Activated T-helper 17 cell treated with anti-CD3 and anti-CD28 coated beads, Interleukin-2, amount 50 U/mL, for 72 hours (primary cell): ENCODE data around the gene RAB5A. TPM values are rescaled to one million over a fixed set of nuclear protein-coding genes. Genes with fewer than 3 reads are reported as not detected.
"Not testable (repeated sequence)": the region's sequence is repeated elsewhere in the genome, so short reads cannot be mapped to it uniquely, and the experiment has no call there.

ENCODE experiments used
- ATAC-seq: fragments of 150-1000 bp; cut with Tn5 transposase; replicated peaks from 2 replicates; pipeline ENCODE4 v1.10.0; 2021; ENCODE audit warnings: mild to moderate bottlenecking, moderate library complexity
- H3K27ac Mint-ChIP-seq: one replicate; pipeline ENCODE4 v1.8.0; 2022; ENCODE audit warnings: mixed read lengths
- H3K27me3 Mint-ChIP-seq: one replicate; pipeline ENCODE4 v1.8.0; 2022; ENCODE audit warnings: mixed read lengths
- H3K36me3 Mint-ChIP-seq: one replicate; pipeline ENCODE4 v1.8.0; 2022; ENCODE audit warnings: low read depth, mild to moderate bottlenecking, mixed read lengths
- H3K4me1 Mint-ChIP-seq: one replicate; pipeline ENCODE4 v1.8.0; 2022; ENCODE audit warnings: mixed read lengths
- H3K4me3 Mint-ChIP-seq: one replicate; pipeline ENCODE4 v1.8.0; 2022; ENCODE audit warnings: mild to moderate bottlenecking, mixed read lengths
- H3K9me3 Mint-ChIP-seq: one replicate; pipeline ENCODE4 v1.8.0; 2022; ENCODE audit warnings: mixed read lengths
- total RNA-seq, 2 donors: library from RNA; stranded (reverse); gene quantifications; one replicate each; pipeline ENCODE4 v1.2.3, GENCODE V29; 2022

Gene RAB5A
- total RNA-seq, result 10 to 100 TPM; 53.6 to 55.7 TPM

GRCh38 chr3:19946832-19947548 lies at the start of gene RAB5A:
Gene RAB5A (plus strand): TSS chr3:19947097. CDS start chr3:19950899, 3,802 bp downstream.
- Mint-ChIP-seq H3K4me3 (peak within 1 kb of the TSS; percentile 82), H3K36me3 (peaks cover 52% of the 10 kb centered on the region)

GRCh38 chr3:19898721-19899120 lies 48.2 kb upstream of the RAB5A start:
- H3K4me1 Mint-ChIP-seq, result no peaks in the 10 kb centered on the region
- H3K4me3 Mint-ChIP-seq, result no peak overlapping the region
- H3K27ac Mint-ChIP-seq, result no peak overlapping the region
- no peak for ATAC-seq
- no peaks in the 10 kb centered on the region for H3K36me3 Mint-ChIP-seq
- no peaks in the 10 kb centered on the region for H3K27me3 Mint-ChIP-seq
- H3K9me3 Mint-ChIP-seq, result no peaks in the 10 kb centered on the region

More at GRCh38 chr3:19946832-19947548, at the start of gene RAB5A:
- ATAC-seq, result peak; percentile 94
- H3K9me3 Mint-ChIP-seq, result no peaks in the 10 kb centered on the region
- H3K4me1 Mint-ChIP-seq, result peaks cover 13% of the 10 kb centered on the region
- H3K27ac Mint-ChIP-seq, result peak within 1 kb of the TSS; percentile 92
- H3K27me3 Mint-ChIP-seq, result no peaks in the 10 kb centered on the region

- H3K9me3 Mint-ChIP-seq, result no peaks in the 10 kb centered on the region
Observed at GRCh38 chr3:19899264-19899663, 47.6 kb upstream of the RAB5A start.

GRCh38 chr3:19899833-19900232 lies 47.1 kb upstream of the RAB5A start:
- H3K27me3 Mint-ChIP-seq, H3K36me3 Mint-ChIP-seq, H3K9me3 Mint-ChIP-seq, H3K4me3 Mint-ChIP-seq, H3K4me1 Mint-ChIP-seq, ATAC-seq, H3K27ac Mint-ChIP-seq: not testable (repeated sequence)

More at GRCh38 chr3:19899264-19899663, 47.6 kb upstream of the RAB5A start:
- H3K4me3 Mint-ChIP-seq, result no peak overlapping the region
- no peak for ATAC-seq
- H3K4me1 Mint-ChIP-seq, result no peaks in the 10 kb centered on the region
- no peaks in the 10 kb centered on the region for H3K27me3 Mint-ChIP-seq
- no peaks in the 10 kb centered on the region for H3K36me3 Mint-ChIP-seq
- no peak overlapping the region for H3K27ac Mint-ChIP-seq

DNA sequence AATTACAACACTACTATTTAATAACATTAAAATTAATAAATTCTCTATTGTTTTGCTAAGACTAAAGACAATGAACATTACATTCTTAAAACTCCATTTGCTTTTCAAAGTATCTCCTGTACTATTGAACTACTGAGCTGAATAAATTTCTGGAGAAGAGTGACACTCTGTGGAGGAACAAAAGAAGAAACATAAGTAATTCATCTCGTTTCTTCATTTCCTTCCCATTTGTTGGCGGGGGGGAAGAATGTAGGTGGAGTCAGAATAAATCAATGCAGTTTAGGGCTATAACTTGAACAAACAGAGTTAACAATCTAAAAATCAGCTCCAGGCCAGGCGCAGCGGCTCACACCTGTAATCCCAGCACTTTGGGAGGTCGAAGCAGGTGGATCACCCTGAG lies 45.6 kb upstream of the RAB5A start:
- Mint-ChIP-seq H3K9me3 (no peaks in the 10 kb centered on the region), H3K27me3 (no peaks in the 10 kb centered on the region), H3K4me3 (no peak overlapping the region), H3K36me3 (no peaks in the 10 kb centered on the region), H3K4me1 (no peaks in the 10 kb centered on the region), H3K27ac (no peak overlapping the region)
- ATAC-seq, result no peak

DNA sequence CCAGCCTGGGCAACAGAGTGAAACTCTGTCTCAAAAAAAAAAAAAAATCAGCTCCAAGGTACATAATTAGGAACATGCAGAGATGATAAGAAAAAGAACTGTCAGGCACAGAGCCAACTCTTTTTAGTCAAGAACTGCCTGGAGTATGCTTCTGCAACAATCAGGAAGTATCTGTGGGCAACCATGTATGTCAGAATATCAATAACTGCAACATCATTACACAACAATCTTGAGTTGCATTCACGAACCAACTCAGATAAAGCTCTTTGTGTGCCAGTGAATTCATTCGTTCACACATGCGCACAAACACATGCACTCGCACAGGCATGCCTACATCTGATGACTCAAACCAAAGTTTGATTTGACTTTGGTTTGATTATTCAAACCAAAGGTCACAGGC lies 45.0 kb upstream of the RAB5A start:
- H3K27ac Mint-ChIP-seq, result no peak overlapping the region
- ATAC-seq, result no peak

GRCh38 chr3:19903649-19904048 lies 43.2 kb upstream of the RAB5A start:
- no peak overlapping the region for H3K27ac Mint-ChIP-seq
- no peaks in the 10 kb centered on the region for H3K27me3 Mint-ChIP-seq
- no peaks in the 10 kb centered on the region for H3K36me3 Mint-ChIP-seq
- no peak overlapping the region for H3K4me3 Mint-ChIP-seq
- no peaks in the 10 kb centered on the region for H3K4me1 Mint-ChIP-seq
- H3K9me3 Mint-ChIP-seq, result no peaks in the 10 kb centered on the region
- ATAC-seq, result no peak

More for the DNA sequence above, 45.0 kb upstream of the RAB5A start:
- Mint-ChIP-seq H3K27me3 (no peaks in the 10 kb centered on the region), H3K4me1 (no peaks in the 10 kb centered on the region), H3K36me3 (no peaks in the 10 kb centered on the region), H3K9me3 (no peaks in the 10 kb centered on the region), H3K4me3 (no peak overlapping the region)

DNA sequence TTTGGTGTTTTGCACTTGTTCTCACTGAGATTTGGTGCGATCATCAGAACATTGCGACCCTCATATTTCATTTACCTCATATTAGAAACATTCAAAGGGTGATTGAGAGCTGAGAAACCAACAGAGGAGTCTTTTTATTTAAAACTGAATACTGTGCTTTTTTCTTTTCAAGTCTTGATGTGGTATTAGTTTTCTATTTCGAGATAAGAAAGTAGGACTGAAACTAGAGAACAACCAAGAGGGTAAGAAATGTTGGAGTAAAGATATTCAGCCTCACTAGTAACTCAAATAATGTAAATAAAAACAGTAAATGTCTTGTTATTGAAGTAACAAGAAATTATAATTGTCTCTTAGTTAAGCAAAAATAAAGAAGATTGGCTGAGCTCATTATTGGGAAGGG lies 39.4 kb upstream of the RAB5A start:
- H3K4me1 Mint-ChIP-seq, result no peaks in the 10 kb centered on the region
- peaks cover 7% of the 10 kb centered on the region for H3K9me3 Mint-ChIP-seq
- no peak overlapping the region for H3K4me3 Mint-ChIP-seq
- no peak overlapping the region for H3K27ac Mint-ChIP-seq
- ATAC-seq, result no peak
- no peaks in the 10 kb centered on the region for H3K36me3 Mint-ChIP-seq
- H3K27me3 Mint-ChIP-seq, result no peaks in the 10 kb centered on the region

- no peaks in the 10 kb centered on the region for H3K36me3 Mint-ChIP-seq
- H3K4me1 Mint-ChIP-seq, result no peaks in the 10 kb centered on the region
- H3K9me3 Mint-ChIP-seq, result peaks cover 7% of the 10 kb centered on the region
- no peak overlapping the region for H3K27ac Mint-ChIP-seq
- no peak for ATAC-seq
- no peaks in the 10 kb centered on the region for H3K27me3 Mint-ChIP-seq
- no peak overlapping the region for H3K4me3 Mint-ChIP-seq
Observed at GRCh38 chr3:19911452-19911851, 35.4 kb upstream of the RAB5A start.

GRCh38 chr3:19917167-19917566 lies 29.7 kb upstream of the RAB5A start:
- no peak for ATAC-seq
- Mint-ChIP-seq H3K9me3 (no peaks in the 10 kb centered on the region), H3K27ac (no peak overlapping the region), H3K36me3 (no peaks in the 10 kb centered on the region), H3K4me1 (no peaks in the 10 kb centered on the region), H3K4me3 (no peak overlapping the region), H3K27me3 (no peaks in the 10 kb centered on the region)

GRCh38 chr3:19920401-19921080 lies 26.4 kb upstream of the RAB5A start:
- Mint-ChIP-seq H3K27me3 (no peaks in the 10 kb centered on the region), H3K27ac (no peak overlapping the region), H3K9me3 (no peaks in the 10 kb centered on the region), H3K4me3 (no peak overlapping the region), H3K36me3 (no peaks in the 10 kb centered on the region), H3K4me1 (no peaks in the 10 kb centered on the region)
- no peak for ATAC-seq

- Mint-ChIP-seq H3K4me3 (peak overlapping the region; percentile 64), H3K9me3 (peaks cover 4% of the 10 kb centered on the region), H3K36me3 (peaks cover 10% of the 10 kb centered on the region), H3K4me1 (peaks cover 30% of the 10 kb centered on the region), H3K27me3 (peaks cover 14% of the 10 kb centered on the region), H3K27ac (peak overlapping the region; percentile 94)
- peak; percentile 87 for ATAC-seq
Observed at GRCh38 chr3:19931180-19931692, 15.7 kb upstream of the RAB5A start.

DNA sequence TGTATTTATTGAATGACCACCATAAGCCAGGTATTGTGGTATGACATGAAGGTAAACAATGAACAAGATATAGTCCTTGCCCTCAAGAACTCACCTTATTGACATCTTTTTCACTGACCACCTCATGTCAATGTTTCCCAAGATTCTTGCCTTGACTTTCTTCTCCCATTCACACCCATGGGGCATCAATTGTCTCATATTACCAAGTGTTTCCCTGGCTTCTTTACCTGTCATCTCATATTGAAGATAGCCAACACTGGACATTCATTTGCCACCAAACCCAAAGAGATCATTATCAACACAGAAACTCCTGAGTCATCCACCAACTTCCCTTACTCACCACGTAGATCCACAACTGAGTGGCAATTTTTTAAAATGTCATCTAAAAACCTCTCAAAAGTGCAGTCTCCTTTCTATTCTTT lies 15.1 kb upstream of the RAB5A start:
- Mint-ChIP-seq H3K27ac (peak overlapping the region; percentile 94), H3K27me3 (peaks cover 14% of the 10 kb centered on the region), H3K9me3 (peaks cover 4% of the 10 kb centered on the region)

DNA sequence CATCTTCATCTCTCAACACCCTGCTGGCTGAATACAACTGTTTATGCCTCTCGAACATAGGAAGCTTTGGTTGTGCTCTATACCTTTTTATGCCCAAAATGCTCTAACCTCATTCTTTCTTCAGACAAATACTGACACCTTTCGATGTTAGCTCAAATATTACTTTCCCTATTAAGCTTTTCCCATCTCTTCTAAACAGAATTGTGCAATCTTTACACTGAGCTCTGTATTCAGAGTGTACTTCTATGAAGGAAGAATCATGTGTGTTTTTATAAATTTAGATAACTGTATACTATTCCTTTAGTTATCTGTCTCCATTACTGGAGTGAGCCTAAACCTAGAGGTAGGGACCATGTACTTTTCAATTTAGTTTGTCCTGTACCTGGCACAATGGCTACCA lies 14.5 kb upstream of the RAB5A start:
- peak overlapping the region; percentile 94 for H3K27ac Mint-ChIP-seq
- ATAC-seq, result no peak
- H3K36me3 Mint-ChIP-seq, result peaks cover 10% of the 10 kb centered on the region
- peaks cover 24% of the 10 kb centered on the region for H3K4me1 Mint-ChIP-seq
- H3K9me3 Mint-ChIP-seq, result peaks cover 4% of the 10 kb centered on the region
- peaks cover 7% of the 10 kb centered on the region for H3K27me3 Mint-ChIP-seq
- H3K4me3 Mint-ChIP-seq, result peak overlapping the region; percentile 64

More for the DNA sequence above, 15.1 kb upstream of the RAB5A start:
- peaks cover 30% of the 10 kb centered on the region for H3K4me1 Mint-ChIP-seq
- H3K4me3 Mint-ChIP-seq, result peak overlapping the region; percentile 64
- peak; percentile 75 for ATAC-seq
- H3K36me3 Mint-ChIP-seq, result peaks cover 10% of the 10 kb centered on the region

- no peak for ATAC-seq
- H3K36me3 Mint-ChIP-seq, result peaks cover 10% of the 10 kb centered on the region
- H3K4me1 Mint-ChIP-seq, result peaks cover 27% of the 10 kb centered on the region
- H3K27me3 Mint-ChIP-seq, result peaks cover 5% of the 10 kb centered on the region
- peak within 1 kb of the TSS; percentile 94 for H3K27ac Mint-ChIP-seq
- peaks cover 4% of the 10 kb centered on the region for H3K9me3 Mint-ChIP-seq
- H3K4me3 Mint-ChIP-seq, result peak within 1 kb of the TSS; percentile 64
Observed at GRCh38 chr3:19934098-19934566, 12.8 kb upstream of the RAB5A start, which contains the start of gene EFHB. Gene EFHB (minus strand): TSS chr3:19934217. CDS start chr3:19934018, 199 bp downstream.
